GM19099 (cell line): Measurements from ENCODE around the gene OR51B2.

ENCODE experiments used
- POLR2A ChIP-seq: IDR thresholded peaks from 3 replicates; pipeline ENCODE4 v1.6.1; 2011; ENCODE audit warnings: low read depth; ENCODE audit not compliant: insufficient read length; ENCODE audit errors: extremely low read depth

OR51B2 gene, protein sequence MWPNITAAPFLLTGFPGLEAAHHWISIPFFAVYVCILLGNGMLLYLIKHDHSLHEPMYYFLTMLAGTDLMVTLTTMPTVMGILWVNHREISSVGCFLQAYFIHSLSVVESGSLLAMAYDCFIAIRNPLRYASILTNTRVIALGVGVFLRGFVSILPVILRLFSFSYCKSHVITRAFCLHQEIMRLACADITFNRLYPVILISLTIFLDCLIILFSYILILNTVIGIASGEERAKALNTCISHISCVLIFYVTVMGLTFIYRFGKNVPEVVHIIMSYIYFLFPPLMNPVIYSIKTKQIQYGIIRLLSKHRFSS

DNA sequence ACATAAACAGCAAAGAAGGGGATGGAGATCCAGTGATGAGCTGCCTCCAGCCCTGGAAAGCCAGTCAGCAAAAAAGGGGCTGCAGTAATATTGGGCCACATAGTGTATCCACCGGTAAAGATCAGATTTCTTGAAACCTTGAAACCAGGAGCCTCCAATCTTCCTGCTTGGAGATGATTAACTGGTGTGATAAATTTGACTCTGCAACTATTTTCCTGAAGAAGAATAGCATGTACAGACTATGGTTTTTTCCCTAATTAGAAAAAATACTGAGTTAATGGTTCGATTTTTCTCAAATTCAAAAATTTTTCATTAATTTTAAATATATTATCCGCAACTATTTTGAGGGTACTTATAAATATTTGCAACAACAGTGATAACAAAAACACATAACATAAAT, at the start of gene OR51B2:
OR51B2 (minus strand) TSS at position 101 of the 400 bp plus-strand sequence; CDS start at position 101, 0 bp downstream.
- no peak for TF ChIP-seq POLR2A

DNA sequence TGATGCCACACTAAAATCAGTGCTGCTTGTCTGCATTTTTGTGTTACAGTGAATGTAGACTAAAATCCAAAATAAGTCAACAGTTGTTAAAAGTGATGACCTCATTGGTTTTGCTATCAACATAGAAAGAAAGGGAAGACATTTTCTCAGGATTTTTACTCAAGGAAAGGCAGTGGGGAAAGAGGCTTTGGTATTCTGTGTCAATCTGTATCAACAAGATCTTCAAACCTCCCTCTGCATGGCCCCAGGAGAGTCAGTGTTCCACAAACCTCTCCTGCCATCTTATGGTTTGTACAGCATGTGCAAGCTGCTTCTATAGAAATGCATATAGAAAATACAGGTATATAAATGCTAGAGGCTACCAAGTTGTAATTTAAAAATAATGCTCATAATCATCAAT, 45.7 kb upstream of the OR51B2 start:
- TF ChIP-seq POLR2A, result no peak

DNA sequence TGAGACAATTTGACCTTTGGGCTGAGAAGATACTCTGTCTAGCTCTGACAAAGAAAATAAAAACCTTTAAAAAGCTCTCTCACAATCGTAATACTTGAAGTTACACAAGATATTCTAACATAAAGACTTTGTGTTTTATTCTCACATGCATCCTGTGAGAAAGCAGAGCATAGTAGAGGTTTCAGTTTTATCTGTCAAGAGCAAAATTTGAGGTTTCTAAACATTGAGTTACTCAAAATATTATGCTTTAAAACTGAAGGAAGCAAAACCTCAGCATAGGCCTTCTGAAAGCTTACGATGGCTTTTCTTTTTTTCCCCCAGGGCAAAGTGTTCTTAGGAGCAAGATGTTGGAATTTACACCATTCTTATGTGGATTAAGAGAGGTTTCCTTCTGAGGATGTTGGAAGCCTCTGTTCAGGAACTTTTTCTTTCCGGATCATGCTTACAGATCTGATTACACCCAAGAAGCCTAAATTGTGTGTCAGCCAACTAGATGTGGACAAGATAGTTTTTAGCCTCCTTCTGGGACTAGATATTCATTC, 44.5 kb upstream of the OR51B2 start:
- no peak for TF ChIP-seq POLR2A

DNA sequence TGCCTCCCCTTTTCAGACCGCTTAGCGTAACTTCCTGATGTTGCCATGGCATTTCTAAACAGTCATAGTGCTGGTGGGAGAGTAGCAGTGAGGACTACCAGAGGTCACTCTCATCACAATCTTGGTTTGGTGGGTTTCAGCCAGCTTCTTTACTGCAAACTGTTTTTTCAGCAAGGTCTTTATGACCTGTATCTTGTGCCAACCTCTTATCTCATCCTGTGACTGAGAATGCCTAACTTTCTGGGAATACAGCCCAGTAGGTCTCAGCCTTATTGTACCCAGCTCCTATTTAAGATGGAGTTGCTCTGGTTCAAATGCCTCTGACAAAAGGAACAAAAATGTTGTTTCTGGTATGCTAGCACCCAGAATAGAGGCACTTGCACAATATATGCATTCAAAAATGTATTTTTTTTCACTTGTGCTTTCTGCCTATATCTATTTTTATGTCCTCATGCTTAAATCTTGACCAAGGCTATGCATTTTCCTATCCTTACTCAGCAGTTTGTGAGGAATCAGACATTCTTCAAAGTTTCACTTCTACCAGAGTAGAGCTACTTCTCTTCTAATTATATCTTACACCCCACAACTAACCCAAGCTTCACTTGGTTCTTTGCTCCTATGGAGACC, 43.5 kb upstream of the OR51B2 start:
- TF ChIP-seq POLR2A, result no peak

DNA sequence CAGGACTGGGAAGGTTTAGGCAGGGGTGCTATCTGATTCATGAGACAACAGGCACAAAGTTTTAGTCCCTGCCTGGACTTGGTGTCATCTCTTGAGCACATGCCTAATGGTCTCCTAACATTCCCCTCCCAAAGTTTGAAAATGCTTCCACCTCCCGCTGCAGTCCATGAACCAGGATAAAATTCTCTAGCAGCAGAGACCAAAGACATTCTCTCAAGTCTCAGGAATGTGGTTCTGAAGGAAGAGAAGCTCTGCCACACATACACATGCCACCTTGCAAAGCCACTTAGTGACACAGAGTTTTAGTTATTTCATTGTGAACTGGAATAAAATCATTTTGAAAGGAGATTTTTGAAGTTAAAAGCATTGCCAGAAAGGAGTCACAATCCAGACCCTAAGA, 42.8 kb upstream of the OR51B2 start:
- no peak for TF ChIP-seq POLR2A

DNA sequence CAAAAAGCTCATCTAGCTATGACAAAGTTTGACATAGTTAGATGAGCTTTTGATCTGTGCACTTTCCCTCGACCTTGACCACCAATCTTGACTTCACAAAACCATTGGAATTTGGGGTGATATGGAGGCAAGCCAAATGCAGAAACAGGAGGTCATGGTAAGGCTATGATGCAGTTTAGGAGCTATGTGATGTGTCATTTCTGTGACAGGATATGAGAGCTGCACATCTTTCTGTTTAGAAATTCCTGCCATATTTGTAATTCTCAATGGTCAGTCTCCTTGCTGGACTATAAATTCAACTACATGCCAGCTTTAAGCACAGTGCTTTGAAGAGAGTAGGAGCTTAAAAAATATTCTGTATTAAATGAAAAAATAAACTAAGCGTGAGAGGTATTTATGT, 40.1 kb upstream of the OR51B2 start:
- TF ChIP-seq POLR2A, result no peak

DNA sequence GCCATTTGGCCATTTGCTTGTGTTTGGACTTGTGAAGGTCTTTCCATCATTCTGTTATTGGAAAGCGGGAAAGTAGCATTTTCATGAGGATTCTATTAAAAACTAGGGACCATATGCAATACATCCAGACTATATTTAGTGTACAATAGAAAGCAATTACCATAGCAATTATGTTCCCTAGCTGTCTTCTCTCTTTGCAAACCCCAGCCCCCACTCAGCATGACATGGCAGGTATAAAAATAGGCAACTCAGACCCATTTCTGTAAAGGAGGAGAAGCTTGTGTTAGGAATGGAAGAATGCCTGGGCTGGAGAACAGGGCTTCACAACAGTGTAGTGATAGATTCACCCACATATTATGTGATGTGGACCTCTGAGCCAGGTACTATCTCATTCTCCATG, 39.6 kb upstream of the OR51B2 start:
- TF ChIP-seq POLR2A, result no peak

DNA sequence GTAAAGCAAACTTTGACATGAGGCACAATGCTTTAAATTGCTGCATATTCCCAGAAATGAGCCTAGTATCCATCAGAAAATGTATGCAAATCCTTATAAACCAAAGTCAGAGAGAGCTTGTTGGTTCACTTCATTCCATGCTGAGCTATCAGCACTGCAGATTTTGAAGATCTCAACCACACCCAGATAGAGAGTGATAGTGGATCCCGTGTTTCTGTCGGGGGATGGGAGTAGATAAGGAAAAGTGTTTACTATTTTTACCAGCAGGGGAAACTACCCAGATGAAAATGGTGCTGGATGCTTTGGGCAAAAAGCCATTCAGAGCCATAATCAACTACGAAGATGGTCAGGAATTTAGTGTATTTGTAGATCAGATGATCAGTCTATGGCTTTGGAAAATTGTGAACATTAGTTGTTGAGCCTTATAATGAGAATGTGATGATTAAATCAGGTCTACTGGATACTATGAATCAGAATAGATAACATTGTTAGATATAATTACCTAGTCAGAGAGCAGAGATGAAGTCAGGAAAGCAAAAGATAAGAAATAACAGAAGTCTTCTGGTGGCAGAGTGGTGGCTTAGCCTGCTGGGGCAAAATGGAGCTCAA, 38.0 kb upstream of the OR51B2 start:
- no peak for TF ChIP-seq POLR2A

DNA sequence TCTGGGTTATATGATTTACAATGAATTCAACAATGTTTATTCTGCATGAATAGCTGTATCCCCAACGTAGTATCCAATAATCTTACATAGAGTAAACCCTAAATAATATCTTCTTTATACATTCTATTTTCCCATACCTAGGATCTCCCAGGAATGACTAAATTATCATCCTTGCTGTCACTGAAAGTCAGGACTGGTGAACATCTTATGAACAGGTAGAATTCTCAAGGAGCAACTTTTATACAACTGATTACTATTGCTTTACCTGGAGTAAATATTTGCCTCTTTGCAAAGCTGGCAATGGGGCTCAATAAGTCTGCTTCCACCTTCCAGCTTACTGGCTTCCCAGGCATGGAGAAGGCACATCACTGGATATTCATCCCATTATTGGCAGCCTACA, 27.1 kb upstream of the OR51B2 start, which contains the start of gene OR51B6:
OR51B6 (plus strand) TSS at position 301 of the 400 bp plus-strand sequence; CDS start at position 301, 0 bp downstream.
- TF ChIP-seq POLR2A, result no peak

DNA sequence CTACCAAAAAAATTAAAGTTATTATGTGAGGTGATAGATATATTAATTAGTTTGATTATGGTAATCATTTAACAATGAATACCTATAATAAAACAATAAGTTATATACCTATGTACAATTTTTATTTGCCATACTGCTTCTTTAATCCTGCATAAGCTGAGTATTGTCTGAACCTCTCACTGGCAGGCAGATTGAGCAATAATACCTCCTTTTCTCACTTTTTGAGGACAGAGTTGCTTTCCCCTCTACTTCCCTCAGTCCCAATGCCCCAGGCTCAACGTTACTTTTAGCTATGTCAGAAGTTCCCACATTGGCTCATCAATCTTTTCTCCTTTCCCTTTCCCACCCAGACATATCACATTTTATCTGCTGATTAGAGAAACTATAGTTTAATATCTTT, 25.5 kb upstream of the OR51B2 start:
- no peak for TF ChIP-seq POLR2A

DNA sequence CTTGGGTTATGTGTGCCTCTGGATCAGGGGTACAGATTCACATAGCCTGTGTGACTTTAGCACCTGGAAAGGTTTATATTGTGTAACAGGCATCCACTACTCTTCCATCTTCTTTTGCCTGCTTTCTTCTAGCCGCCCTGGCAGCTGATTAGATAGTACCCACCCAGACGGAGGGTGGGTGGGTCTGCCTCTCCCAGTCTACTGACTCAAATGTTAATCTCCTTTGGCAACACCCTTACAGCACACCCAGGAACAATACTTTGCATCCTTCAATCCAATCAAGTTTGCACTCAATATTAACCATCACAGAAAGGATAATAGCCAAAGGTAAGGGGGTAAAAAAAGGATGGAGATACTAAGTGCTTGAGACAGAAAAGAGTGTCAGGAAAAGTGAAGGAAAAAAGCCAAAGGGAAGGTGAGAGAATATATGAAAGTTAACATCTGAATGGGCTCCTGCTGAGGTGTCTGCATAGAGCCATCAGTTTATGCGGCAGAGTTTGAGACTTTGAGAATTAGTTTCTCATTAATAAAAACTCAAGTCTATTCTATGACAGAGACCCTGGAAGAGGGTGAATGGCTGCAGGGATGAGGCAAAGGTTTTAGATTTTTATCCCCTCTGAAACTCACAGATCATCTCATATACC, 24.6 kb upstream of the OR51B2 start:
- no peak for TF ChIP-seq POLR2A

DNA sequence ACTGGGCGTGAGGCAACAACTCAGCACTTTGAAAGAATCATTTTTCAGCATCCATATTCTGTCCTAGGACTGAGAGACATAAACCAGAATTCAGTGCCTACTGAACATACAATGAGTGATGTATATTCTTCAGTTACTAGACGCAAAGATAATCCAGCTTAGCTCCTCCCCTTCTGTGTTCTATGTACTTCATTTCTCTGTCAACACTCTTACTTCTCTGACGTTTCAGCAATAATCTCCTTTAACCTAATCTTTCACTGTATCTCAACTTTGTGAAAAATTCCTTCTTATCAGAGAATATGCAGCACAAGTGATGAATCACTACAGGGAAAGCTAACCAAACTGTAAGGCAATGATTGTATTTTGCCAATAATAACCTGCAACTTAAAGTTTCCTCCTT, 21.7 kb upstream of the OR51B2 start:
- TF ChIP-seq POLR2A, result no peak

DNA sequence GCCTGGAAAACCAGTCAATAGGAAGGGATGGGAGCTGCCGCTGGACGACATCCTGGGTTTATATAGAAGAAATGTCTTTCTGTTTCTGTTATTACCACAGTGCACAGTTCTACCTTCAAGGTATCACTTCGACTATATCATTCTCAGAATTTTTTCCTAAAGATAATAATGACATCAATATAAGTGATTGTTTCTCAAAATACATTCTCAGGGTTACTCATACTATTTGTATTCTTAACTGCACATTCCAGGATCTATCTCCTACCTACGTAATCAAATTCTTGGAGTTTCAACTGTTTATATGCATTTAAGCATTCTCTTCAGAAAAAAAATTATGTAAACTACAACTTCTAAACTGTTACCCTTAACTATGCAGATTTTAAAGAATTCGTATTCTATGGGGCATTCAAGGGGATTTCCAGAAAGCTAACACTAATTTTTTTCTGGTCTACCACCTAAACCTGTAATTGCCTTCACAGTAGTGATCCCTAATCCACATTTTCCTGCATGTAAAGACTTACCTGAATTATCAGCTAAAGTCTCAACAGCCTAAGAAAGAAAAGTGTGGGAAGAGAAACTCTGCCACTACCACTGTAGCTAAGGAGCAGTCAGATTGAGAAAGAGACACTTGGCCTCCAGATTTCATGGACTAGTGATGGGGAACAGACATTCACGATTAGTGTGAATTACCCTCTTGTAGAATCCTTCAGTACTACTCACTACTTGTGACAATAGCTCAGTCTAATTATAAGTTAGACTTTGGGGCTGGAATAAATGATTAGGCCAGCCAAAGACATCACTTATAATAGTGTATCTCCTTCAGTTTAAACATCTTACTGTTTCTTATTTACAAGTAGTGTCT, 19.6 kb upstream of the OR51B2 start, which contains the start of gene OR51B5:
OR51B5 (minus strand) TSS at position 51 of the 862 bp plus-strand sequence; CDS start at position 51, 0 bp downstream.
- TF ChIP-seq POLR2A, result no peak

DNA sequence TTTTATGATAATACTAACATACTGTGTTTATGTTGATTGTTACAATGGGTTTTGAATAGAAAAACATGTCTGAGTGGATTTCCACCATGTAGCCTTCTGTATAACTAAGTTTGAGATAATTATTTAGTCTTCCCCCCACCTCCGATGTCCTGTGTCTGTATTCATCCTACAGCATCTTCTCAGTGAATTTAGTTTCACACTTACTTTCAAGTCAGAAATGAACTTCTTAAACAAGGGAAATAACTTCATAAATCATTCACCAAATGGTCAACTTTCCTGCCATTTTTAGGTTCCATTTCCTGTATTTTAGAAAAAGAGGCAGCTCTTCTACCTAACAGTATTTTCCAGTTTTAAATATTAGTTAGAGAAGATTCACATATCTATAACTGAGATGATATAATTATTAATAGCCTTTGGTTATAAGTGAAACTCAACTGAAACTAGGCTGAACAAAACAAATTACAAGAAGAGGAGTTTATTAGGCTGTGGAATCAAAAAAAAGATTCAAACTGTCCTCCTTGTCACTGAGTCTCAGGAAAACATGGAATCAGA, 15.8 kb upstream of the OR51B2 start:
- TF ChIP-seq POLR2A, result no peak

DNA sequence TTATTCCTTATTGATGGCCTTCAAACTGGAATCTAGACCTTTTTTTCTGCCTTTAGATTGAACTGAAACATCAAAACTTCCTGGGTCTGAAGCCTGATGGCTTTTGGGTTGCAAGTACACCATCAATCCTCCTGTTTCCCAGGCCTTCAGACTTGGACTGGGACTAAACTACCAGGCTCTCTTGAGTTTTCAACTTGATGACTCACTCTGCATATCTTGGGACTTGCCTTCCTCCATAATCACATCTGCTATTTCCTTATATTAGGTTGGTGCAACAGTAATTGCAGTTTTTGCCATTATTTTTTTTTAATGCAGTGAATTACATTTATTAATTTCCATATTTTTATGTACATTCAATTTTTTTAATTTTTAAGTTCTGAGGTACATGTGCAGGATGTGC, 12.2 kb upstream of the OR51B2 start:
- no peak for TF ChIP-seq POLR2A

DNA sequence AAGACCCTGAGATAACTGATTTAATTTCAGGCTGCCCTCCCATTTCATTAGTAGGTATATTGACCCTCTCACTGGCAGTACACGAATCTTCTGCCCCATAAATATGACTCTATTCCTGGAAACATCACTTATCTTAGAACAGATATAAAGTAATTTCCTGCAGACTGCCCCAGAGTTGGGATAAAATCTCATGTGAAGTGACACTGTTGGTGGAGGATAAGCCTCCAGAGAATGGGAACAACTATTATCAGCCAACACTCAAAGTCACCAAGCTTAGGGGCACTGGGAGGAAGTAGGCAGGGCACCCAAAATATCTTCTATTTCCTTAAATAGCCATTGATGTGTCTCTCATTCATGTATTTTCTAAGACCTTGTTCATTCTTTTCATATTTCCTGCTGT, 11.1 kb upstream of the OR51B2 start:
- TF ChIP-seq POLR2A, result no peak
